NCI-H2081 treated with DMSO at 0.1 percent for 48 hours (cell line): Measurements from ENCODE around the gene IL17RE.
"Not testable (repeated sequence)": the region's sequence is repeated elsewhere in the genome, so short reads cannot be mapped to it uniquely, and the experiment has no call there.

ENCODE experiments used
- DNase-seq: peaks from one replicate; lab custom pipeline; 2025; lab: John Stamatoyannopoulos, UW

IL17RE gene

GRCh38 chr3:9934993-9935392 is 32.3 kb downstream of the IL17RE start:
- no peak for DNase-seq

- no peak for DNase-seq
These were observed 33.4 kb downstream of the IL17RE start for GRCh38 chr3:9935966-9936510.

- DNase-seq: no peak
These were observed 35.0 kb downstream of the IL17RE start for GRCh38 chr3:9937486-9938238.

GRCh38 chr3:9938966-9939365 is 36.3 kb downstream of the IL17RE start:
- no peak for DNase-seq

GRCh38 chr3:9939906-9940305 is 37.3 kb downstream of the IL17RE start:
- not testable (repeated sequence) for DNase-seq

- DNase-seq: no peak
These were observed 38.1 kb downstream of the IL17RE start for GRCh38 chr3:9940746-9941145.

- DNase-seq: no peak
These were observed 39.5 kb downstream of the IL17RE start for GRCh38 chr3:9942164-9942563.

GRCh38 chr3:9942934-9943690 is 40.5 kb downstream of the IL17RE start:
- DNase-seq: no peak

GRCh38 chr3:9944271-9944670 is 41.6 kb downstream of the IL17RE start:
- DNase-seq: no peak

- no peak for DNase-seq
These were observed 42.7 kb downstream of the IL17RE start for GRCh38 chr3:9945358-9945757.

GRCh38 chr3:9946112-9947024 is 43.7 kb downstream of the IL17RE start:
- DNase-seq: peak; percentile 20

- no peak for DNase-seq
These were observed 44.7 kb downstream of the IL17RE start for GRCh38 chr3:9947025-9947995.

- no peak for DNase-seq
These were observed 45.9 kb downstream of the IL17RE start for GRCh38 chr3:9948586-9948985.

GRCh38 chr3:9949115-9949514 is 46.5 kb downstream of the IL17RE start:
- no peak for DNase-seq

- no peak for DNase-seq
These were observed 47.0 kb downstream of the IL17RE start for GRCh38 chr3:9949626-9950025.

GRCh38 chr3:9951126-9951525 is 48.5 kb downstream of the IL17RE start:
- DNase-seq: no peak

- no peak for DNase-seq
These were observed 48.9 kb downstream of the IL17RE start for GRCh38 chr3:9951598-9951961.

- DNase-seq: no peak
These were observed 49.5 kb downstream of the IL17RE start, which contains the start of gene PRRT3 for GRCh38 chr3:9951962-9952805. Gene PRRT3, minus strand, starts transcription at chr3:9952408. Its CDS starts 2,293 bp downstream, at chr3:9950115.

- DNase-seq: no peak
These were observed 52.4 kb downstream of the IL17RE start for GRCh38 chr3:9955067-9955502.
